HCT116 (cell line): ENCODE results near the gene RAB21. TPM values are rescaled to one million over a fixed set of nuclear protein-coding genes. Genes with fewer than 3 reads are reported as not detected.

Source experiments
- ATAC-seq: fragments of 200-7000 bp; cut with Tn5 transposase; 2 replicates; pipeline ENCODE4 v1.9.1; 2020; ENCODE audit warnings: mild to moderate bottlenecking, moderate library complexity
- BruUV-seq: library from RNA; stranded (reverse); fragments of 400-500 nt; replicated peaks from 2 replicates; lab custom pipeline; 2021; lab: Mats Ljungman, UMichigan
- CTCF ChIA-PET: fragments of 300-600 bp; sonication (Branson Sonifier 250); formaldehyde crosslinking; loops from one replicate; lab custom pipeline; 2021; ENCODE audit warnings: antibody characterized with exemption; lab: Charles Lee
- POLR2A ChIA-PET: fragments of 300-600, 350-600 bp; sonication (Branson Sonifier 250); formaldehyde crosslinking; loops from one replicate; lab custom pipeline; 2021; ENCODE audit warnings: antibody characterized with exemption; lab: Charles Lee
- RAD21 ChIA-PET, 2 experiments: fragments of 300-600 bp; sonication (Branson Sonifier 250); formaldehyde crosslinking; loops; one replicate each; lab custom pipeline; 2023; ENCODE audit warnings: low total read pairs in 2 of 2; ENCODE audit not compliant: uncharacterized antibody in 2 of 2, unreplicated experiment in 2 of 2, low non-redundant PET in 1 of 2; lab: Charles Lee
- DNase-seq: peaks from one replicate; pipeline ENCODE4 v3.0.0-alpha.2; 2010; ENCODE audit warnings: low read depth, low spot score
- H2AFZ ChIP-seq: fragments of 200-600 bp; shearing (Covaris generic), sonication (generic); 2 replicates; pipeline ENCODE4 v1.6.1; 2017; ENCODE audit warnings: low read depth, mixed run types, mixed read lengths, antibody characterized with exemption, low read length; ENCODE audit not compliant: poor library complexity, severe bottlenecking
- H3K27ac ChIP-seq: 2 replicates; pipeline ENCODE4 v1.5.1; 2012; ENCODE audit warnings: low read depth, low read length
- H3K27me3 ChIP-seq: fragments of 200-600 bp; sonication (generic); 2 replicates; pipeline ENCODE4 v1.6.1; 2016; ENCODE audit warnings: mixed run types, low read length, mixed read lengths; ENCODE audit not compliant: insufficient read depth
- H3K36me3 ChIP-seq, 2 experiments: fragments of 200-500 bp in 1 of 2; fragments of 200-600 bp in 1 of 2; sonication (Bioruptor generic) in 1 of 2; sonication (generic) in 1 of 2; 2 replicates each; pipeline versions ENCODE4 v1.5.1 to v1.6.1; 2014 to 2016; ENCODE audit warnings: low read length in 2 of 2, inconsistent platforms in 1 of 2, mixed read lengths in 1 of 2, mixed run types in 1 of 2; ENCODE audit not compliant: insufficient read depth in 2 of 2, control insufficient read depth in 1 of 2
- H3K4me1 ChIP-seq, 2 experiments: fragments of 200-600 bp in 1 of 2; sonication (generic) in 1 of 2; 2 replicates each; pipeline versions ENCODE4 v1.5.1 to v1.6.1; 2012 to 2017; ENCODE audit warnings: low read length in 2 of 2, inconsistent platforms in 1 of 2, mild to moderate bottlenecking in 1 of 2, mixed read lengths in 1 of 2, mixed run types in 1 of 2, moderate library complexity in 1 of 2; ENCODE audit not compliant: insufficient read depth in 2 of 2, control insufficient read depth in 1 of 2
- H3K4me2 ChIP-seq: fragments of 200-600 bp; sonication (generic); 2 replicates; pipeline ENCODE4 v1.6.1; 2017; ENCODE audit warnings: mixed run types, low read length, mixed read lengths
- H3K4me3 ChIP-seq, 2 experiments: fragments of 200-600 bp in 1 of 2; sonication (generic) in 1 of 2; replicated peaks in 1 of 2; 2 replicates each; pipeline ENCODE4 v1.5.1; 2011 to 2016; ENCODE audit warnings: low read length in 2 of 2, control low read depth in 1 of 2, low read depth in 1 of 2, mild to moderate bottlenecking in 1 of 2, mixed read lengths in 1 of 2, mixed run types in 1 of 2
- H3K79me2 ChIP-seq: fragments of 200-600 bp; sonication (generic); 2 replicates; pipeline ENCODE4 v1.6.1; 2017; ENCODE audit warnings: mild to moderate bottlenecking, mixed run types, low read length, moderate library complexity, mixed read lengths; ENCODE audit not compliant: insufficient read depth
- H3K9ac ChIP-seq: fragments of 200-600 bp; sonication (generic); 2 replicates; pipeline ENCODE4 v1.6.1; 2016; ENCODE audit warnings: low read length, mixed read lengths
- H3K9me2 ChIP-seq: fragments of 200-600 bp; sonication (generic), shearing (Covaris generic); 2 replicates; pipeline ENCODE4 v1.6.1; 2017; ENCODE audit warnings: mixed run types, mild to moderate bottlenecking, moderate library complexity; ENCODE audit not compliant: insufficient read depth
- H3K9me3 ChIP-seq, 2 experiments: fragments of 200-500 bp in 1 of 2; fragments of 200-600 bp in 1 of 2; sonication (Bioruptor generic) in 1 of 2; sonication (generic) in 1 of 2; 2 replicates each; pipeline ENCODE4 v1.6.1; 2014 to 2017; ENCODE audit warnings: low read length in 2 of 2, mixed read lengths in 2 of 2, inconsistent platforms in 1 of 2, low read depth in 1 of 2, mild to moderate bottlenecking in 1 of 2, mixed run types in 1 of 2, moderate library complexity in 1 of 2; ENCODE audit not compliant: control insufficient read depth in 1 of 2, insufficient read depth in 1 of 2
- H4K20me1 ChIP-seq: fragments of 200-600 bp; sonication (generic), shearing (Covaris generic); 2 replicates; pipeline ENCODE4 v1.6.1; 2017; ENCODE audit warnings: mixed run types, mild to moderate bottlenecking, moderate library complexity; ENCODE audit not compliant: insufficient read depth
- ATF3 ChIP-seq: IDR thresholded peaks from 2 replicates; pipeline ENCODE4 v1.6.1; 2012
- CBX3 ChIP-seq: IDR thresholded peaks from 2 replicates; pipeline ENCODE4 v1.6.1; 2012; ENCODE audit warnings: low read depth
- CEBPB ChIP-seq: IDR thresholded peaks from 2 replicates; pipeline ENCODE4 v1.6.1; 2012; ENCODE audit warnings: low read depth
- CTCF ChIP-seq, 3 experiments: fragments of 200-600 bp in 1 of 3; sonication (generic) in 1 of 3; IDR thresholded peaks in 2 of 3; conservative IDR thresholded peaks in 1 of 3; 2 replicates each; pipeline ENCODE4 v1.5.1; 2012 to 2017; ENCODE audit warnings: low read depth in 2 of 3, low read length in 2 of 3, antibody characterized with exemption in 1 of 3, borderline replicate concordance in 1 of 3, control low read depth in 1 of 3, mild to moderate bottlenecking in 1 of 3, mixed read lengths in 1 of 3, mixed run types in 1 of 3, moderate library complexity in 1 of 3; ENCODE audit not compliant: insufficient read depth in 1 of 3
- ELF1 ChIP-seq: IDR thresholded peaks from 2 replicates; pipeline ENCODE4 v1.6.1; 2012; ENCODE audit warnings: low read depth, borderline replicate concordance
- EZH2 ChIP-seq: fragments of 200-600 bp; sonication (generic); IDR thresholded peaks from 2 replicates; pipeline ENCODE4 v1.6.1; 2017; ENCODE audit warnings: antibody characterized with exemption, mixed run types
- FOSL1 ChIP-seq: IDR thresholded peaks from 2 replicates; pipeline ENCODE4 v1.6.1; 2012; ENCODE audit warnings: low read depth
- MAX ChIP-seq: IDR thresholded peaks from 2 replicates; pipeline ENCODE4 v1.6.1; 2012
- POLR2A ChIP-seq: IDR thresholded peaks from 2 replicates; pipeline ENCODE4 v1.7.0; 2011; ENCODE audit warnings: borderline replicate concordance; ENCODE audit not compliant: insufficient read depth, insufficient read length; ENCODE audit errors: extremely low read depth
- POLR2AphosphoS5 ChIP-seq: IDR thresholded peaks from 2 replicates; pipeline ENCODE4 v1.6.1; 2011; ENCODE audit warnings: mild to moderate bottlenecking, low read depth, low read length, moderate library complexity
- SP1 ChIP-seq: IDR thresholded peaks from 2 replicates; pipeline ENCODE4 v1.6.1; 2012; ENCODE audit warnings: low read depth
- SRF ChIP-seq: IDR thresholded peaks from 2 replicates; pipeline ENCODE4 v1.6.1; 2012; ENCODE audit warnings: low read depth
- ZFX ChIP-seq: fragments of 450-650 bp; IDR thresholded peaks from 2 replicates; pipeline ENCODE4 v1.6.1; 2017
- ZNF274 ChIP-seq: fragments of 200-500 bp; sonication (Bioruptor generic); IDR thresholded peaks from 2 replicates; pipeline ENCODE4 v1.6.1; 2014; ENCODE audit warnings: mild to moderate bottlenecking, low read depth, low read length, inconsistent platforms
- intact Hi-C: fragments of 100-400 bp; cut with micrococcal nuclease; formaldehyde crosslinking; loops from 2 replicates; pipeline ENCODE4 v1.10.0; 2022
- total RNA-seq: library from RNA; stranded (reverse); gene quantifications from one replicate; pipeline ENCODE4 v1.2.1, GENCODE V29; 2021; ENCODE audit not compliant: unreplicated experiment
- TF ChIP-seq, protein P1 (sequence below): IDR thresholded peaks from 2 replicates; pipeline ENCODE4 v1.6.1; 2011; ENCODE audit warnings: mild to moderate bottlenecking, low read length, moderate library complexity; ENCODE audit not compliant: insufficient replicate concordance; ENCODE audit errors: extremely low read depth

The RAB21 gene
- total RNA-seq, 1 experiment from 2014 or later, result 57.1 TPM

GRCh38 chr12:71767183-71767582 lies 12.5 kb downstream of the RAB21 start:
- POLR2A ChIA-PET, result interaction anchor here (1.3 kb wide), 1 partner anchor 13 kb away, joined by 4 read pairs; the partner anchor contains the start of gene RAB21
- CTCF ChIA-PET, result interaction anchor here (1.5 kb wide), 1 partner anchor 13 kb away, joined by 6 read pairs; no protein-coding TSS in a partner anchor

More at GRCh38 chr12:71767183-71767582, 12.5 kb downstream of the RAB21 start:
- Histone ChIP-seq H3K27me3 (no peaks in the 10 kb centered on the region), H3K4me1 (no peaks in the 10 kb centered on the region), H3K27ac (no peak overlapping the region), H3K9me2 (no peaks in the 10 kb centered on the region), H3K36me3 (peaks cover 0 to 9% of the 10 kb centered on the region in 2 experiments; a peak in 1 of 4 replicates), H3K9me3 (no peaks in the 10 kb centered on the region), H4K20me1 (peaks cover 13% of the 10 kb centered on the region; the same call in 1 of the 2 replicates), H3K4me3 (no peak overlapping the region), H3K4me2 (no peak overlapping the region), H3K9ac (no peak overlapping the region), H2AFZ (no peak overlapping the region), H3K79me2 (peaks cover 83% of the 10 kb centered on the region)
- RAD21 ChIA-PET, result no interaction called here
- no TSS peak for BruUV-seq
- TF ChIP-seq POLR2A (no peak), ZFX (no peak), CEBPB (no peak), ATF3 (no peak), SP1 (no peak), ZNF274 (no peak), POLR2AphosphoS5 (no peak), SRF (no peak), EZH2 (no peak), FOSL1 (no peak), CBX3 (no peak), MAX (no peak), CTCF (IDR thresholded peaks at IDR 0.05 in 2 of 3, conservative IDR thresholded peaks at IDR 0.05 in 1 of 3; ENCODE audit: borderline replicate concordance in 1 of 3, insufficient read depth in 1 of 3, low read depth in 2 of 3, low read length in 2 of 3) (no peak), ELF1 (no peak)
- TF ChIP-seq, protein P1, sequence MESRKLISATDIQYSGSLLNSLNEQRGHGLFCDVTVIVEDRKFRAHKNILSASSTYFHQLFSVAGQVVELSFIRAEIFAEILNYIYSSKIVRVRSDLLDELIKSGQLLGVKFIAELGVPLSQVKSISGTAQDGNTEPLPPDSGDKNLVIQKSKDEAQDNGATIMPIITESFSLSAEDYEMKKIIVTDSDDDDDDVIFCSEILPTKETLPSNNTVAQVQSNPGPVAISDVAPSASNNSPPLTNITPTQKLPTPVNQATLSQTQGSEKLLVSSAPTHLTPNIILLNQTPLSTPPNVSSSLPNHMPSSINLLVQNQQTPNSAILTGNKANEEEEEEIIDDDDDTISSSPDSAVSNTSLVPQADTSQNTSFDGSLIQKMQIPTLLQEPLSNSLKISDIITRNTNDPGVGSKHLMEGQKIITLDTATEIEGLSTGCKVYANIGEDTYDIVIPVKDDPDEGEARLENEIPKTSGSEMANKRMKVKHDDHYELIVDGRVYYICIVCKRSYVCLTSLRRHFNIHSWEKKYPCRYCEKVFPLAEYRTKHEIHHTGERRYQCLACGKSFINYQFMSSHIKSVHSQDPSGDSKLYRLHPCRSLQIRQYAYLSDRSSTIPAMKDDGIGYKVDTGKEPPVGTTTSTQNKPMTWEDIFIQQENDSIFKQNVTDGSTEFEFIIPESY, result no peak
- no peak for DNase-seq
- intact Hi-C loops, result no loop called here
- ATAC-seq, result no peak
